Measurements from ENCODE around the gene AMBP.

- TF ChIP-seq, protein P1, sequence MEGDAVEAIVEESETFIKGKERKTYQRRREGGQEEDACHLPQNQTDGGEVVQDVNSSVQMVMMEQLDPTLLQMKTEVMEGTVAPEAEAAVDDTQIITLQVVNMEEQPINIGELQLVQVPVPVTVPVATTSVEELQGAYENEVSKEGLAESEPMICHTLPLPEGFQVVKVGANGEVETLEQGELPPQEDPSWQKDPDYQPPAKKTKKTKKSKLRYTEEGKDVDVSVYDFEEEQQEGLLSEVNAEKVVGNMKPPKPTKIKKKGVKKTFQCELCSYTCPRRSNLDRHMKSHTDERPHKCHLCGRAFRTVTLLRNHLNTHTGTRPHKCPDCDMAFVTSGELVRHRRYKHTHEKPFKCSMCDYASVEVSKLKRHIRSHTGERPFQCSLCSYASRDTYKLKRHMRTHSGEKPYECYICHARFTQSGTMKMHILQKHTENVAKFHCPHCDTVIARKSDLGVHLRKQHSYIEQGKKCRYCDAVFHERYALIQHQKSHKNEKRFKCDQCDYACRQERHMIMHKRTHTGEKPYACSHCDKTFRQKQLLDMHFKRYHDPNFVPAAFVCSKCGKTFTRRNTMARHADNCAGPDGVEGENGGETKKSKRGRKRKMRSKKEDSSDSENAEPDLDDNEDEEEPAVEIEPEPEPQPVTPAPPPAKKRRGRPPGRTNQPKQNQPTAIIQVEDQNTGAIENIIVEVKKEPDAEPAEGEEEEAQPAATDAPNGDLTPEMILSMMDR (conservative IDR thresholded peaks at IDR 0.05), result no peak
- no peak for TF ChIP-seq EZH2 (IDR thresholded peaks at IDR 0.05; ENCODE audit: low read depth)
These were observed 8.5 kb downstream of the AMBP start for GRCh38 chr9:114069476-114070187.

Data from PC-9 (cell line).